ENCODE data around the gene LCLAT1. TPM values are rescaled to one million over a fixed set of nuclear protein-coding genes. Genes with fewer than 3 reads are reported as not detected.

Gene LCLAT1
- 31.6 TPM for total RNA-seq

DNA sequence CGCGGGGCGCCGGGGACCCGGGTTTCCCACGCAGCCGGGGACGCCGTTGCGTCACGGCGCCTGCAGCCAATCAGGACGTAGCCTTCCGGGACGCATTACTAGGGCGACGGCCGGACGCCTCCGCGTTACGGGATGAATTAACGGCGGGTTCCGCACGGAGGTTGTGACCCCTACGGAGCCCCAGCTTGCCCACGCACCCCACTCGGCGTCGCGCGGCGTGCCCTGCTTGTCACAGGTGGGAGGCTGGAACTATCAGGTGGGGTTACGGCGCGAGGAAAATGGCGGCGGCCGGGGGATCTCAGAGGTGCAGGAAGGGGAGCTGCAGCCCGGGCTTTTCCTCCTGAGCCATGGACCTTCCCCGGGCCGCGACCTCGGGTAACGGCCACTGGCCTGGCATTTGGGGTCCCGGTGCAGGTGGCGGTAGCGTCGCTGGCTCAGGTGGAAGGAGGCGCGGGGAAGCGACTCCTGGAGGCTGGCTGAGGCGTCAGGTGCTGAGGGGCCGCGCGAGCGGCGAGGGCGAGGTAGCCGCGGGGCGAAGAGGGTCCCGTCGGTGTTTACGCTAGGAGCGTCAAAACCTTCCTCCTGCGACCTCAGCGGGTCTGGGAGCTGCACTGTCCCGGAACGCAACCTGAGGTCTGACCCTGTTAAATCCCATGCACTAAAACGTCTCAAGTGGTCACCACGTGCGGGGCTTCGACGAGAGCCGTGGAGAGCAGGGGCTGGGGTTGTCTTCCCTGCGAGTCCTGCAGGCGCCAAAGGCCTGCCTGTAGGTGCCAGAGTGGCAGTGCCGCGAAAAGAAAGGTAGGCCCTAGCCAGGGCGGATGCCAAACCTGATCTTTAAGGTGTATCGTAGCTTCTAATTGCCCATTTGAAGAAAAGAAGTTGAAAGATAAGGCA lies at the start of gene LCLAT1:
TSS of gene LCLAT1 (plus strand) at position 98 of the 897 bp plus-strand sequence. CDS start 78,345 bp downstream, outside the sequence.

Small RNA genes lying within 50 kb of the gene (small RNA-seq; reads per million reads assigned to genes)
- gene AC073255.1: not detected

Other genes starting within 250 kb of the LCLAT1 start
- 56.3 TPM for gene LBH, start 215.7 kb upstream of the LCLAT1 start, total RNA-seq

All from diencephalon (tissue), 1 donor.